Activated naive CD8-positive, alpha-beta T cell treated with anti-CD3 and anti-CD28 coated beads, Interleukin-2, amount 10 ng/mL, durations not matched to agents 7 days and 5 days (primary cell): Measurements from ENCODE around the gene KCNH5. TPM values are rescaled to one million over a fixed set of nuclear protein-coding genes. Genes with fewer than 3 reads are reported as not detected.

Source experiments
- ATAC-seq: fragments of 150-1000 bp; cut with Tn5 transposase; one replicate; pipeline ENCODE4 v1.10.0; 2021; ENCODE audit warnings: low read depth, moderate library complexity
- POLR2A ChIA-PET: fragments of 350-600 bp; sonication (Branson Sonifier 250); formaldehyde crosslinking; loops from one replicate; lab custom pipeline; 2021; ENCODE audit warnings: antibody characterized with exemption; lab: Charles Lee
- DNase-seq: peaks from one replicate; pipeline ENCODE4 v3.0.0; 2021
- H3K27ac Mint-ChIP-seq: one replicate; pipeline ENCODE4 v1.8.0; 2022; ENCODE audit warnings: mild to moderate bottlenecking, mixed read lengths
- H3K27me3 Mint-ChIP-seq: one replicate; pipeline ENCODE4 v1.8.0; 2022; ENCODE audit warnings: mild to moderate bottlenecking, moderate library complexity, mixed read lengths
- H3K36me3 Mint-ChIP-seq: one replicate; pipeline ENCODE4 v1.8.0; 2021; ENCODE audit warnings: mild to moderate bottlenecking, mixed read lengths
- H3K4me1 Mint-ChIP-seq: one replicate; pipeline ENCODE4 v1.8.0; 2021; ENCODE audit warnings: mixed read lengths
- H3K4me3 Mint-ChIP-seq: one replicate; pipeline ENCODE4 v1.8.0; 2022; ENCODE audit warnings: mild to moderate bottlenecking, moderate library complexity, mixed read lengths
- H3K9me3 Mint-ChIP-seq: one replicate; pipeline ENCODE4 v1.8.0; 2021; ENCODE audit warnings: mixed read lengths
- total RNA-seq, 2 experiments: library from RNA; stranded (reverse); gene quantifications; one replicate each; pipeline ENCODE4 v1.2.3, GENCODE V29; 2021

The KCNH5 gene
- total RNA-seq, 2 experiments from 2014 or later: not detected

DNA sequence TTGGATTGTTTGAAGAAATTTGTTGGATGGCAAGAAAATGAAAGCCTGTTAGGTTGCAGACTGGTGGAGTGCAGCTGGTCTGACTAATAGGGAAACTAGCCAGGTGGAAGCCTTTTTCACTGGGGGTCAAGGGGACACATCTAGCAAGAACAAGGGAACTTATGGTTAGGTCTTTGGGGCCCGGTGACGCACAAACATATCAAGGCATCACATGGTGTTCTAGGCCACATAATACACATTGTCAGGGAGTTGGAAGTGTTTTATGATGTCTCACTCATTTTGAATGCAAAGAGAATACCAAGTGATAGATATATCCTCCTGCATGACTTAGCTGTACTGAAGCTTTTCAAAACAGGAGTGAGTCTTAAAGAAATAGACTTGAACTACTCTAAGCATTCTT, 351.2 kb downstream of the KCNH5 start:
- H3K4me3 Mint-ChIP-seq: no peak overlapping the region
- POLR2A ChIA-PET: no interaction called here
- H3K9me3 Mint-ChIP-seq: peaks cover 2% of the 10 kb centered on the region
- ATAC-seq (no peak), DNase-seq (no peak)
- no peaks in the 10 kb centered on the region for H3K36me3 Mint-ChIP-seq
- H3K27ac Mint-ChIP-seq: no peak overlapping the region
- H3K27me3 Mint-ChIP-seq: no peaks in the 10 kb centered on the region
- H3K4me1 Mint-ChIP-seq: no peaks in the 10 kb centered on the region

DNA sequence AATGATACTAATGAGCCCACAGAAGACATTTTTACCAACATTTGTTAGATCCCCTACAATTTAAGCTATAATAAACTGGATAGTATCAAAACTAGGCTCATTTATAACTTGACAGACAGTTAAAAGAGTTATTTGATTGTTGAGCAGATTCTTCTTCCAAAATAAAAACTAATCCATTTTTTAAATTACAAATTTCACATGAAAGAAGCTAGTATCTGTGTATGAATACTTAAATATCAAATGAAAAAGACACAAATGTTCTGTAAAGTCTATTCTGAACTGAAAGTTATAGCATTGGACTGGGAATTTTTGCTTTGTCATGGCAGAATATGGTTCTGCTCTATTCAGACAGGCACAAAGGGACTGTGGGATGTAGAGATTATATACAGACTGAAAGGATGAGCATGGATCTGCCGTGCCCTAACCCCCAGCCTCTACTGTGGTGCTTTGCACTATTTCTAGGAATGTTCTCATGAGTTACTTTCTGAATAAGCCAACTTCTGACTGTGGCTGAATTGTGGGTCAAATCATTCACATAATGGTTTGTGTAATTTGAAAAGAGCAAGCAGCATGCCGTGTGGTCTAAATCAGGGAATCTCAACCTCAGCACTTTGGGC, 352.7 kb downstream of the KCNH5 start:
- Mint-ChIP-seq H3K4me1 (no peaks in the 10 kb centered on the region), H3K4me3 (no peak overlapping the region), H3K9me3 (peaks cover 2% of the 10 kb centered on the region), H3K27me3 (no peaks in the 10 kb centered on the region), H3K36me3 (no peaks in the 10 kb centered on the region), H3K27ac (no peak overlapping the region)
- ATAC-seq: no peak
- no peak for DNase-seq
- POLR2A ChIA-PET: no interaction called here

DNA sequence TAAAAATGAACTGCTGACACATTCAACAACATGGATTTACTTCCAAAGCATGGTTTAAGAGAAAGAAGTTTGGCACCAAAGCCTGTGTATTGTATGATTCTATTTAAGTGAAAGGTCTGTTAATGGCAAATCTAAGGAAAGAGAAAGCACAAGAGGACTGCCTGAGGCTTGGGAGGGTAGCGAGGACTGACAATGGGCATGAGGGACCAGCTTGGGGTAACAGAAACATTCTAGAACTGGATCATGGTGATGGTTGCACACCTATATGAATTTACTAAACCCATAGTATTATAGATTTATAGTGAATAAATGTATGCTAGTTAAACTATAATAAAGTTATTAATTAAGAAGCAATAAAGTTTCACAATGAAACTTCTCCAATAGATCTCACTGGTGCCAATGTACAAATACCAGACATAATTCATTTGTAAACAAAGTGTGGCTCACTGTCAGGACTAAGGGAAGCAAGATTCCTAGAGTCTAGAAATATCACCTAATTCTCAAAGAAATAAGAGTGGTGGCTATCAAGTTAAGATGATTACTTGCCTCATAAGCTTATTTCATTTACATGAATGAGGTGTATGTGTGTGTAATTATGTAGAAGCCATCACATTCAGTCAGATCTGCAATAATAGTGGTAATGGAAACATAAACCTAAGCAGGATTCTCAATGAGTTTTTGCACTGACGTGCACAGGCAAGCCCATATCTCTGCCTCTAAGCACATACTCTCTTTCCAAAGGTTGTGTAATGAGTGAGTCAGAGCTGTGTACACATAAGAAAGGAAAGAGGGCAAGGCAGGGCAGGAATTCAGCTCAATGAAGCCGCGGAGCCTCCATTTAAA, 353.4 kb downstream of the KCNH5 start:
- POLR2A ChIA-PET: no interaction called here
- no peaks in the 10 kb centered on the region for H3K27me3 Mint-ChIP-seq
- DNase-seq (no peak), ATAC-seq (no peak)
- H3K27ac Mint-ChIP-seq: no peak overlapping the region
- peaks cover 2% of the 10 kb centered on the region for H3K9me3 Mint-ChIP-seq
- H3K36me3 Mint-ChIP-seq: no peaks in the 10 kb centered on the region
- no peak overlapping the region for H3K4me3 Mint-ChIP-seq
- no peaks in the 10 kb centered on the region for H3K4me1 Mint-ChIP-seq

DNA sequence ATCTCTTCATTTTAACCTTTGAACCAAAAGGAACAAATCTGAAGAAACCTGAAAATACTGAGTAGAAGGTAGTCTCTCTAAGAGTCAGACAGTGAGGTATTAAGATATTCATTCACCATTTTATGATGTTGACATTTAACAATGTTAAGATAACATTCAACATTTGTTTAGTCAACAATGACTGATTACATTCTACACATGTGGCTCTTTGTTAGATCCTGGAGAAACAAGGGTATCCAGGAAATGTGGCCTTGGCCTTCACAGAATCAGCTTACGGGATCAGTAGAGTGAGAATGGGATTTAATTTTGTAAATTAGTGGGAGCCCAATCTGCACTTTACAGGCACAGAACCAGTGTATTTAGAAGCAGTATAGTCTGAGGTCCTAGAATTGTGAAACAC, 355.5 kb downstream of the KCNH5 start:
- Mint-ChIP-seq H3K27me3 (no peaks in the 10 kb centered on the region), H3K9me3 (peaks cover 2% of the 10 kb centered on the region), H3K4me1 (no peaks in the 10 kb centered on the region), H3K27ac (no peak overlapping the region), H3K4me3 (no peak overlapping the region), H3K36me3 (no peaks in the 10 kb centered on the region)
- DNase-seq (no peak), ATAC-seq (no peak)
- POLR2A ChIA-PET: no interaction called here

DNA sequence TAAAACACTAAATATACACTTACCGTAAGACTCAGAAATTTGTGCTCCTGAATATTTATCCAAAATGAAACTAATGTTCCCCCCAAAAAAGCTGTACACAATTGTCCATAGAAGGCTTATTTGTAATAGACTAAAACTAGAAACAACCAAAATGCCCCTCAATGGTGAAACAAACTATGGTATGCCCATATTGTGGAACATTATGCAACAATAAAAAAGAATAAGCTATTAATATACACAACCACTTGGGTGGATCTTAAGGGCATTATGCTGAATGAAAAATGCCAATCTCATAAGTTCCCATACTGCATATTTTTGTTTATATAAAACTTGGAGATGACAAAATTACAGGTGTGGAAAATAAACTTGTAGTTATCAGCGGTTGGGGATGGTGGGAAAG, 357.4 kb downstream of the KCNH5 start:
- ATAC-seq: no peak
- no peak for DNase-seq
- H3K9me3 Mint-ChIP-seq: peaks cover 2% of the 10 kb centered on the region
- no peaks in the 10 kb centered on the region for H3K27me3 Mint-ChIP-seq
- H3K4me3 Mint-ChIP-seq: no peak overlapping the region
- H3K36me3 Mint-ChIP-seq: no peaks in the 10 kb centered on the region
- H3K27ac Mint-ChIP-seq: no peak overlapping the region
- H3K4me1 Mint-ChIP-seq: no peaks in the 10 kb centered on the region
- POLR2A ChIA-PET: no interaction called here

DNA sequence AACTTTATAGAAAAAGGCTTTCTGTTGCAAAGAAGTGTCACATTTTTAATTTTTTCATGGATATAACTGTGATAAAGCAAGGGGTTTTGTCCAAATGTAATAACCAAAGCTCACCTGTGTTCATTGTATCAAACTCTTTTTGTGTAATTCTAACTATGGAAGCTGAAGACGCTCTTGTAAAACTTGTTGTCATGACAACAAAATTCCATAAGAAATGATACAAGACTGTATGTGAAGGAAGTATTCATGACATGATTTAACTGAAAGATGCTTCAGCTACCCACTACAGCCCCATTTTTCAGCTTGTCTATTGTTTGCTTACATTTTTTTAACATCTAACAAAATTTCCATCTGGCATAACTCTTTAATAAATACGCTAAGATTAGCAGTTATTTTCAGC, 360.9 kb downstream of the KCNH5 start:
- Mint-ChIP-seq H3K36me3 (no peaks in the 10 kb centered on the region), H3K4me1 (no peaks in the 10 kb centered on the region), H3K27me3 (no peaks in the 10 kb centered on the region), H3K4me3 (no peak overlapping the region), H3K27ac (no peak overlapping the region), H3K9me3 (no peaks in the 10 kb centered on the region)
- POLR2A ChIA-PET: no interaction called here
- no peak for ATAC-seq
- no peak for DNase-seq

GRCh38 chr14:62682208-62682607, 363.1 kb downstream of the KCNH5 start:
- H3K4me1 Mint-ChIP-seq: no peaks in the 10 kb centered on the region
- POLR2A ChIA-PET: no interaction called here
- H3K4me3 Mint-ChIP-seq: no peak overlapping the region
- no peak for ATAC-seq
- H3K27me3 Mint-ChIP-seq: no peaks in the 10 kb centered on the region
- no peak overlapping the region for H3K27ac Mint-ChIP-seq
- no peaks in the 10 kb centered on the region for H3K9me3 Mint-ChIP-seq
- H3K36me3 Mint-ChIP-seq: no peaks in the 10 kb centered on the region
- no peak for DNase-seq

GRCh38 chr14:62674563-62675237, 370.6 kb downstream of the KCNH5 start:
- no peaks in the 10 kb centered on the region for H3K4me1 Mint-ChIP-seq
- H3K36me3 Mint-ChIP-seq: no peaks in the 10 kb centered on the region
- H3K27ac Mint-ChIP-seq: no peak overlapping the region
- DNase-seq (no peak), ATAC-seq (no peak)
- POLR2A ChIA-PET: no interaction called here
- no peaks in the 10 kb centered on the region for H3K9me3 Mint-ChIP-seq
- no peaks in the 10 kb centered on the region for H3K27me3 Mint-ChIP-seq
- H3K4me3 Mint-ChIP-seq: no peak overlapping the region

DNA sequence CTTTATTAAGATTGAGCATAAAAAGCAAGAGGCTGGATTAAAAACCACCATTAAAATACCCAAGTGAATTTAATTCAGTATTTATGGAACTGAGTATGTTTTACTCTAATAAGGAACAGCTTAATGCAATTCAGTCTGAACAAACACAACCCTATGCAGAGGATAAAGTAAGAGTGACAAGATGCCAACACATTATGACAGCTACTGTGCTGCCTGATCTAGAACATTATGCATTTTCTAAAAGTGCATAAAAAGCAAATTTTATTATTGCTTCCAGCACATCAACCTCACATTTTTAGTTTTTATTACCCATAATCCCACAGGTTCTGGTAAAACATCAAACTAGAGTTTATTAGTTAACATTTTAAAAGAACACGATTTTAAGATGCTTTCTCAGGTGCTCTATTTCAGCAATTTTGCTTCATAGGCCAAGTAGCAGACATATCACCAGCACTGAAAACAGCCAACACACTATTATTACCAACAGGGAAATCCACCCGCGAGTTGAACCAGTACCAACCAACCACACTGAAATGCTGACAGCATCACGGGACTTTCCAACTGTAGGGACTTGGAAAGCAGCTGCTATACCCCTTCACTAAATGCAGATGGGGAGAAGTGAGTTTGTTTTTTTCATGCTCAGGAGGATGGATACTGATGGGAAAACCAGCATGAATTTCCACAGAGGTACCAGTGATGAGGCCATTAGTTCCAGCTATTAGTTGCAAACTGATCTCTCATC, 372.1 kb downstream of the KCNH5 start:
- H3K4me3 Mint-ChIP-seq: no peak overlapping the region
- no peaks in the 10 kb centered on the region for H3K36me3 Mint-ChIP-seq
- no peak overlapping the region for H3K27ac Mint-ChIP-seq
- no peaks in the 10 kb centered on the region for H3K4me1 Mint-ChIP-seq
- no peaks in the 10 kb centered on the region for H3K27me3 Mint-ChIP-seq
- ATAC-seq (no peak), DNase-seq (no peak)
- H3K9me3 Mint-ChIP-seq: no peaks in the 10 kb centered on the region
- POLR2A ChIA-PET: no interaction called here

DNA sequence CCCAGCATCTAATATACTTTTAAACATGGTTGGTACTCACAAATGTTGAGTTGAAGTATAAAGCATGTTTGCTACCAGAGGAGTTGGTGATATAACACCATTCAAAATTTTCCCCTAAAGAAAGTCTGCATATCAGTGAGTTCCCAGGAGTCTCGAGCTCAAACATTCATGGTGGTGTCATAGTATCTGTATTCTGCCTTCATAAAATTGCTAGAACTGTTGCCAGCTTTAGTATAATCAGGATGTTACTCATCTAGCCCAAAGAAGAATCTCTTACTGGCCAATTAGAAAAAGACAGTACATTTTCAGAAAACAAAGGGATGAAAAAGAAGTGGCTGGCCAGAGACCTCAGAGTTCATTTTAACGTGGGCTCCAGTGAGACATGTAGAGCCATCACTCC, 374.7 kb downstream of the KCNH5 start:
- Mint-ChIP-seq H3K36me3 (no peaks in the 10 kb centered on the region), H3K9me3 (no peaks in the 10 kb centered on the region), H3K27ac (no peak overlapping the region), H3K4me3 (no peak overlapping the region), H3K4me1 (no peaks in the 10 kb centered on the region), H3K27me3 (no peaks in the 10 kb centered on the region)
- POLR2A ChIA-PET: no interaction called here
- DNase-seq (no peak), ATAC-seq (no peak)

GRCh38 chr14:62667421-62667914, 377.8 kb downstream of the KCNH5 start:
- Mint-ChIP-seq H3K4me3 (no peak overlapping the region), H3K27ac (no peak overlapping the region), H3K36me3 (no peaks in the 10 kb centered on the region), H3K9me3 (no peaks in the 10 kb centered on the region), H3K4me1 (no peaks in the 10 kb centered on the region), H3K27me3 (no peaks in the 10 kb centered on the region)
- DNase-seq: no peak
- POLR2A ChIA-PET: no interaction called here
- ATAC-seq: no peak

GRCh38 chr14:62665286-62665685, 380.0 kb downstream of the KCNH5 start:
- DNase-seq: no peak
- POLR2A ChIA-PET: no interaction called here
- Mint-ChIP-seq H3K36me3 (no peaks in the 10 kb centered on the region), H3K4me1 (no peaks in the 10 kb centered on the region), H3K27me3 (no peaks in the 10 kb centered on the region), H3K9me3 (no peaks in the 10 kb centered on the region), H3K27ac (no peak overlapping the region), H3K4me3 (no peak overlapping the region)
- no peak for ATAC-seq

DNA sequence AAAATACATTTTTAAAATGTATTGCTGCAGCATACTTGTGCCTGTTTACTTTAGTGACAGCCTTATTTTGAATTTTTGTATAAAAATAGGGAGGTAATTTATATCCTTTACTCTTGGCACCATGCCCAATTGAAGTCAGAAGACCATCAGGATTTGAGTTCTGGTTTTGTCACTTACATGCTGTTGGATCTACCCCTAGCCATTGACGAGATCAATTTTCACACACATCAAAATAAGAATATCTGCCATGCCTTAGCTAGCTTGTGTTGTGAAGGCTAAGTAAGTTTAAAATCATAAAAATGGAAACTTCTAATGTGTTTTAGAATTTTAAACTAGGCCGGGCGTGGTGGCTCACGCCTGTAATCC, 381.8 kb downstream of the KCNH5 start:
- no peak overlapping the region for H3K4me3 Mint-ChIP-seq
- no peak for ATAC-seq
- H3K36me3 Mint-ChIP-seq: no peaks in the 10 kb centered on the region
- no peaks in the 10 kb centered on the region for H3K4me1 Mint-ChIP-seq
- no peak for DNase-seq
- POLR2A ChIA-PET: no interaction called here
- H3K9me3 Mint-ChIP-seq: no peaks in the 10 kb centered on the region
- H3K27ac Mint-ChIP-seq: no peak overlapping the region
- H3K27me3 Mint-ChIP-seq: no peaks in the 10 kb centered on the region
